ENCODE measurements around the gene TCAP.

TCAP gene

DNA sequence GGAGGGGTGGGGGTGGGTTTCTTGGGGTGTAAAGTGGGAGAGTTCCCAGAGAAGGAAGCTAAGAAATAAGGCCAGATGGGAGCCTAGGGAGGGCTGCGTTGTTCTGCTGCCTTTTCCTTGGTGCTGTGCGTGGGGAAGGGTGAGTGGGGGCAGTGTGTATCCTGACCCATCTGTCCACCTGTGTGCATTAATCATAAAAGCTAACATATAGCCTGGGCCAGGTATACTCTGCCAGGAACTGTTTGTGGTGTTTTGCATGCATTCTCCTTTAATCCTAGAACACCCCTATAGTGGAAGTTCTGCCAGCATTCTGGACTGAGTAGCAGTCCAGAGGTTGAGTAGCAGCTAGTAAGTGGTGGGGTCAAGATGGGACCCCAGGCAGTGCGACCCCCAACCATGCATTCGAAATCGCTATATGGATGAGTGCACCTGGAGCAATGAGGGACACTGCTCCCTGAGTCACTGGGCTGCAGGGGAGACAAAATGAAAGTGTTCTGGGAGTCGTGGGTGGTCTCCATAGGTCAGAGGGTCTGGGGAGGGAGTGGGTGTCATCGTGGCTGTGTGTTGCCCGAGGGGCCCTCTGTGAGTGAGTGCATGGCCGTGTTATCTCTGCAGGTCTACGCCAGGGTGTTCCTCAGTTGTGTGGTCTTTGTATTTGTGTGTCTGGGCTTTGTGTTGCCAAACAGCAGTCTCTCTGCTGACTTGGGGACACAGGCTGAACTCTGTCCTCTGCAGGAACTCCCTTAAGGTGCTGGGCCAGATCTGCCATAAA, 36.0 kb downstream of the TCAP start:
- H3K9me3 Mint-ChIP-seq: no peaks in the 10 kb centered on the region
- H3K27ac Mint-ChIP-seq: peak overlapping the region; percentile 83 to 96 (median 94)
- H3K36me3 Mint-ChIP-seq (ENCODE audit: low read depth): peaks cover 4% of the 10 kb centered on the region
- H3K27me3 Mint-ChIP-seq (ENCODE audit: low read depth): no peaks in the 10 kb centered on the region
- TF ChIP-seq, protein P1, sequence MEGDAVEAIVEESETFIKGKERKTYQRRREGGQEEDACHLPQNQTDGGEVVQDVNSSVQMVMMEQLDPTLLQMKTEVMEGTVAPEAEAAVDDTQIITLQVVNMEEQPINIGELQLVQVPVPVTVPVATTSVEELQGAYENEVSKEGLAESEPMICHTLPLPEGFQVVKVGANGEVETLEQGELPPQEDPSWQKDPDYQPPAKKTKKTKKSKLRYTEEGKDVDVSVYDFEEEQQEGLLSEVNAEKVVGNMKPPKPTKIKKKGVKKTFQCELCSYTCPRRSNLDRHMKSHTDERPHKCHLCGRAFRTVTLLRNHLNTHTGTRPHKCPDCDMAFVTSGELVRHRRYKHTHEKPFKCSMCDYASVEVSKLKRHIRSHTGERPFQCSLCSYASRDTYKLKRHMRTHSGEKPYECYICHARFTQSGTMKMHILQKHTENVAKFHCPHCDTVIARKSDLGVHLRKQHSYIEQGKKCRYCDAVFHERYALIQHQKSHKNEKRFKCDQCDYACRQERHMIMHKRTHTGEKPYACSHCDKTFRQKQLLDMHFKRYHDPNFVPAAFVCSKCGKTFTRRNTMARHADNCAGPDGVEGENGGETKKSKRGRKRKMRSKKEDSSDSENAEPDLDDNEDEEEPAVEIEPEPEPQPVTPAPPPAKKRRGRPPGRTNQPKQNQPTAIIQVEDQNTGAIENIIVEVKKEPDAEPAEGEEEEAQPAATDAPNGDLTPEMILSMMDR (IDR thresholded peaks at IDR 0.05; ENCODE audit: unreplicated experiment in 3 of 3): no peak
- H3K4me1 Mint-ChIP-seq: peaks cover 48% of the 10 kb centered on the region
- peak overlapping the region; percentile 90 to 98 (median 97) for H3K4me3 Mint-ChIP-seq

GRCh38 chr17:39701784-39702422, 36.8 kb downstream of the TCAP start:
- Mint-ChIP-seq H3K27me3 (ENCODE audit: low read depth) (no peaks in the 10 kb centered on the region), H3K27ac (peak overlapping the region; percentile 83 to 96 (median 94)), H3K4me1 (peaks cover 49% of the 10 kb centered on the region), H3K36me3 (ENCODE audit: low read depth) (peaks cover 4% of the 10 kb centered on the region), H3K9me3 (no peaks in the 10 kb centered on the region), H3K4me3 (peak overlapping the region; percentile 90 to 98 (median 97))
- TF ChIP-seq, protein P1 (IDR thresholded peaks at IDR 0.05; ENCODE audit: unreplicated experiment in 3 of 3): no peak

GRCh38 chr17:39702901-39703893, 38.0 kb downstream of the TCAP start:
- Mint-ChIP-seq H3K4me3 (peak overlapping the region; percentile 90 to 98 (median 97)), H3K4me1 (peaks cover 54% of the 10 kb centered on the region), H3K9me3 (no peaks in the 10 kb centered on the region), H3K36me3 (ENCODE audit: low read depth) (peaks cover 13% of the 10 kb centered on the region), H3K27ac (peak overlapping the region; percentile 60 to 96 (median 83)), H3K27me3 (ENCODE audit: low read depth) (no peaks in the 10 kb centered on the region)
- TF ChIP-seq, protein P1 (IDR thresholded peaks at IDR 0.05; ENCODE audit: unreplicated experiment in 3 of 3): no peak

- peaks cover 18% of the 10 kb centered on the region for H3K36me3 Mint-ChIP-seq (ENCODE audit: low read depth)
- H3K4me3 Mint-ChIP-seq: peak overlapping the region in 2 of 3 experiments; percentile 66 to 98
- TF ChIP-seq, protein P1 (IDR thresholded peaks at IDR 0.05; ENCODE audit: unreplicated experiment in 3 of 3): no peak
- no peaks in the 10 kb centered on the region for H3K9me3 Mint-ChIP-seq
- peak overlapping the region; percentile 60 to 83 (median 71) for H3K27ac Mint-ChIP-seq
- H3K4me1 Mint-ChIP-seq: peaks cover 57% of the 10 kb centered on the region
- no peaks in the 10 kb centered on the region for H3K27me3 Mint-ChIP-seq (ENCODE audit: low read depth)
Measured at GRCh38 chr17:39703913-39704312, 38.8 kb downstream of the TCAP start.

DNA sequence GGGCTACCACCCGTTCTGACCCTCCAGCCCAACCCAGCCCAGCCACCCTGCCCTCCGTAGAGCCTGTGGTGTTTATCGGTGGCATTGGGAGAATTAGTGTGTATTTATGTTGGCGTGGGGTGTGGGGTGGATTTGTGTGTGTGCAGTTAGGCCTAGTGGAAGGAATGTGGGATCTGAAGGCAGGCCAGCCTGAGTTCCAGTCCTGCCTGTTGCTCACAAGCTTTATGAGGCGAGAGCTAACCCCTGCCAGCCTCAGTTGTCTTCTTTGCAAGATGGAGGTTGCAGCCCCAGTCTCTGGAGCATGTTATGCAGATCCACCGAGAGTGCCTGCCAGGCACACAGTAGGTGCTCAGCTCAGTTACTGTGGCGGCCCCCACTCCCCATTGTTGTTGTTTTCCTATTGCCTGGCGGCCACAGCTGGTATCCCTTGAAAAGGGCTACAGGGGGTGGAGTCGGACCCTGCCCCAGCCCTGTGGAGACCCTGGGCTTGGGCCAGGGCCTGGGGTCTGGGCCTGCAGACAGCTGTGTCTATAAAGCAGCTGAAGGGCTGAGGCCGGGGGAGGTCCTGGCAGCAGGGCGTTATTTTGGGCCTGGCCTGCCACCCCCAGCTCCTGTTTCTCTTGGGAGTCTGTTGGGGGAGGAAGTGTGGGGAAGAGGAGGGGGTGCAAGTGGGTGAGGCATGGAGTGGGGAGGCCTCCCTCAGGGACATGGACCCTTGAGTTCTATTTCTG, 39.8 kb downstream of the TCAP start:
- H3K4me3 Mint-ChIP-seq: peak overlapping the region in 2 of 3 experiments; percentile 57 to 65
- H3K36me3 Mint-ChIP-seq (ENCODE audit: low read depth): peaks cover 26% of the 10 kb centered on the region
- H3K27ac Mint-ChIP-seq: peak overlapping the region; percentile 34 to 72 (median 66)
- no peaks in the 10 kb centered on the region for H3K9me3 Mint-ChIP-seq
- TF ChIP-seq, protein P1 (IDR thresholded peaks at IDR 0.05; ENCODE audit: unreplicated experiment in 3 of 3): no peak
- peaks cover 66% of the 10 kb centered on the region for H3K4me1 Mint-ChIP-seq
- no peaks in the 10 kb centered on the region for H3K27me3 Mint-ChIP-seq (ENCODE audit: low read depth)

All from nephron (organoid).